ENCODE measurements around the gene SH3TC1.

The SH3TC1 gene

DNA sequence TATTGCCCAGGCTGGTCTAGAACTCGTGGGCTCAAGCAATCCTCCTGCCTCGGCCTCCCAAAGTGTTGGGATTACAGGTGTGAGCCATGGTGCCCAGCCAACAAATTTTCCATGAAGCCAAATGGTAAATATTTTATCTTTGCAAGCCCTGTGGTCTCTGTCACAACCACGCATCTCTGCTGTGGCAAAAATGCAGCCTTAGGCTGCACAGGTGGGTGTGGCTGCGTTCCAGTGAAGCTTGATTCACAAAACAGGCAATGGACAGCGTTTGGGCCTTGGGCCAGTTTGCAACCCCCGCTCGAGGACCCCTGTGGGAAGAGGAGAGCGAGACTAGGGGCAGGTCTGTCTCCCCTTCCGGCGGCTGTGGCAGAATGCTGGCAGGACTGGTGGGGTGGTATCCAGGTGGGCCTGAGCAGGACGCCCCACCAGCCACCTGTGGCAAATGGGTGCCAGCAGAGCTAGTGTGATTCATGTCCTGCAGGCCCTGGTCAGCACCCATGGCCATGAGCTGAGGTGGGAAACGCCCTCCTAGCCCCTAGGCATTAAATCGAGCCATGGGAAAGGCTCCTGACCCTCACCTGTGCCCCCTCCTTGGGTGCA is 90.2 kb downstream of the SH3TC1 start:
- no peak for DNase-seq (ENCODE audit: low read depth)

DNA sequence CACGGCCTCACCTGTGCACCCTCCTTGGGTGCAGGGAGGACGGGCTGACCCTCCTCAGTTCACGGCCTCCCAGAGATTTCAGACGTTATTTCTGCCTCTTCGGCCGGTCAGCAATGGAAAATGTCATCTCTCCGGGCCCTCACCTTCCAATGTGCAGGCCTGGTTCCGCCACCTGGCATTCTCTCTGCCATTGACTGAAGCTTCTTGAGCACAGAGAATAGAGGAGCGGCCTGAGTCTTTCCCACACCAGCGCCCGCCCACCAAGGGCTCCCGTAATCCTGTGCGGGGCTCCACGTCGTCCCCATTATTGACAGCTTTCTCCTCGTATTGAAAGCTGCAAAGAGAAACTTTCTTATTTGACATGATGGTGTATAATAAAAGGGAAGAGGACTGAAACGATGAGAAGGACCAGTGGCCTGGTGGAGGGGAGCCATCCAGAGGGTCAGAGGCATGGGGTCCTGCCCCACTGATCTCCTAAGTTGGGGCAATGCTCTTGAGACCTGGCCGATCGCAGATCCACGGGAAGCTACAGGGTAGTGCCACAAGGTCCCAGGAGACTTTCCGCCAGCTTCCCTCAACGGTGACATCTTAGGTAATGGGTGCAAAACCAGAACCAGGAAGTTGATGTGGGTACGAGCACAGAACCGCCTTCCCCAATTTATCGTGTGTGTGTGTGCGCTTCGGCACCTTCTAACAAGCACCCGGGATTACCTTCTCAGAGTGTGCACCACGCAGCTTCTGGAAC is 91.0 kb downstream of the SH3TC1 start:
- no peak for DNase-seq (ENCODE audit: low read depth)

DNA sequence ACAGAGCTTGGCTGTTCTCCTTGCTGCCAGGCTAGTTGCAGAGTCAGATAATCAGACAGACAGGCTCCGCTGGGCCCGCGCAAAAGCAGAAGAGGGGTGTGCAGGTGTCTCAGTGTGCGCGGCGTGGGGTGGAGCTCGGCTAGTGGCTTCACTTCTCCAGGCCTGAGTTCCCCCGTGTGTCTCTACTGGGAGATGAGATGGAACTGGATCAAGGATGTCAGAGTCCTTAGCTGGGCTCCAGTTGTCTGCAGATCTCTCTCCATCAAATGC is 91.5 kb downstream of the SH3TC1 start:
- no peak for DNase-seq (ENCODE audit: low read depth)

Measured in stimulated activated CD8-positive, alpha-beta memory T cell treated with anti-CD3 and anti-CD28 coated beads, Interleukin-12 subunit alpha, Interleukin-12 subunit beta, amount 100 ng/mL, for 4 hours (primary cell).